Liver (tissue), 9 donors: Measurements from ENCODE around the gene GAP43. TPM values are rescaled to one million over a fixed set of nuclear protein-coding genes. Genes with fewer than 3 reads are reported as not detected.
A peak's percentile ranks its signal among the peaks of the same experiment; 100 is the strongest.

ENCODE experiments used
- DNase-seq: peaks from one replicate; pipeline ENCODE4 v3.0.0-alpha.2; 2017; ENCODE audit warnings: low spot score
- H3K27ac ChIP-seq, 2 donors: one replicate each; pipeline ENCODE4 v1.7.0; 2013; ENCODE audit warnings: inconsistent platforms in 2 of 2, low read length in 2 of 2, control low read depth in 1 of 2, low read depth in 1 of 2, mild to moderate bottlenecking in 1 of 2
- H3K27me3 ChIP-seq, 4 donors: one replicate each; pipeline versions ENCODE4 v1.6.1 to v1.7.0; 2013; ENCODE audit warnings: low read length in 3 of 4, inconsistent platforms in 1 of 4, mild to moderate bottlenecking in 1 of 4, moderate library complexity in 1 of 4; ENCODE audit not compliant: control insufficient read depth in 4 of 4, insufficient read depth in 4 of 4
- H3K36me3 ChIP-seq, 4 donors: one replicate each; pipeline versions ENCODE4 v1.6.1 to v1.7.0; 2013; ENCODE audit warnings: low read length in 3 of 4, mild to moderate bottlenecking in 3 of 4, low read depth in 1 of 4, moderate library complexity in 1 of 4; ENCODE audit not compliant: control insufficient read depth in 4 of 4, insufficient read depth in 3 of 4
- H3K4me1 ChIP-seq, 4 donors: one replicate each; pipeline versions ENCODE4 v1.6.1 to v1.7.0; 2013; ENCODE audit warnings: low read length in 3 of 4, mild to moderate bottlenecking in 3 of 4, moderate library complexity in 1 of 4; ENCODE audit not compliant: control insufficient read depth in 4 of 4, insufficient read depth in 4 of 4
- H3K4me3 ChIP-seq, 3 donors: one replicate each; pipeline versions ENCODE4 v1.6.1 to v1.7.0; 2013; ENCODE audit warnings: low read length in 3 of 3, control low read depth in 1 of 3, low read depth in 1 of 3, mild to moderate bottlenecking in 1 of 3
- H3K9ac ChIP-seq, 2 donors: one replicate each; pipeline ENCODE4 v1.7.0; 2013; ENCODE audit warnings: low read length in 2 of 2, mild to moderate bottlenecking in 2 of 2, moderate library complexity in 2 of 2, control low read depth in 1 of 2, low read depth in 1 of 2
- H3K9me3 ChIP-seq, 4 donors: one replicate each; pipeline versions ENCODE4 v1.6.1 to v1.7.0; 2013; ENCODE audit warnings: low read length in 3 of 4; ENCODE audit not compliant: control insufficient read depth in 4 of 4
- ATF3 ChIP-seq: IDR thresholded peaks from 2 replicates; pipeline ENCODE4 v1.6.1; 2016; ENCODE audit warnings: antibody characterized with exemption
- CTCF ChIP-seq: fragments of 150-350 bp; IDR thresholded peaks from 2 replicates; pipeline ENCODE4 v1.5.1; 2017; ENCODE audit warnings: improper control_type of control experiment, low read depth, low read length; ENCODE audit not compliant: missing input control
- FOXA1 ChIP-seq: IDR thresholded peaks from 2 replicates; pipeline ENCODE4 v1.6.1; 2016; ENCODE audit warnings: antibody characterized with exemption
- FOXA2 ChIP-seq: IDR thresholded peaks from 2 replicates; pipeline ENCODE4 v1.6.1; 2016; ENCODE audit warnings: antibody characterized with exemption
- GABPA ChIP-seq, 2 donors: IDR thresholded peaks in 1 of 2; conservative IDR thresholded peaks in 1 of 2; 2 replicates each; pipeline ENCODE4 v1.6.1; 2016; ENCODE audit warnings: antibody characterized with exemption in 2 of 2, mild to moderate bottlenecking in 1 of 2, moderate library complexity in 1 of 2
- HNF4A ChIP-seq, 2 donors: conservative IDR thresholded peaks; 2 replicates each; pipeline ENCODE4 v1.6.1; 2016; ENCODE audit warnings: antibody characterized with exemption in 2 of 2, mild to moderate bottlenecking in 2 of 2
- HNF4G ChIP-seq: IDR thresholded peaks from 2 replicates; pipeline ENCODE4 v1.6.1; 2016; ENCODE audit warnings: antibody characterized with exemption
- JUND ChIP-seq, 2 donors: IDR thresholded peaks; 2 replicates each; pipeline ENCODE4 v1.6.1; 2016; ENCODE audit warnings: antibody characterized with exemption in 2 of 2
- MAX ChIP-seq: IDR thresholded peaks from 2 replicates; pipeline ENCODE4 v1.6.1; 2016; ENCODE audit warnings: antibody characterized with exemption
- NR2F2 ChIP-seq: IDR thresholded peaks from 2 replicates; pipeline ENCODE4 v1.6.1; 2016; ENCODE audit warnings: antibody characterized with exemption
- RAD21 ChIP-seq, 2 donors: IDR thresholded peaks; 2 replicates each; pipeline ENCODE4 v1.6.1; 2016; ENCODE audit warnings: antibody characterized with exemption in 2 of 2, mild to moderate bottlenecking in 2 of 2
- REST ChIP-seq: IDR thresholded peaks from 2 replicates; pipeline ENCODE4 v1.6.1; 2016; ENCODE audit warnings: antibody characterized with exemption, mild to moderate bottlenecking
- RXRA ChIP-seq, 2 donors: IDR thresholded peaks; 2 replicates each; pipeline ENCODE4 v1.6.1; 2017 to 2018; ENCODE audit warnings: antibody characterized with exemption in 2 of 2, mild to moderate bottlenecking in 1 of 2
- SP1 ChIP-seq: IDR thresholded peaks from 2 replicates; pipeline ENCODE4 v1.6.1; 2018; ENCODE audit warnings: antibody characterized with exemption, mild to moderate bottlenecking
- TAF1 ChIP-seq: conservative IDR thresholded peaks from 2 replicates; pipeline ENCODE4 v1.6.1; 2016; ENCODE audit warnings: antibody characterized with exemption, mild to moderate bottlenecking
- YY1 ChIP-seq: IDR thresholded peaks from 2 replicates; pipeline ENCODE4 v1.6.1; 2016; ENCODE audit warnings: antibody characterized with exemption, mild to moderate bottlenecking
- ZBTB33 ChIP-seq: IDR thresholded peaks from 2 replicates; pipeline ENCODE4 v1.6.1; 2016; ENCODE audit warnings: antibody characterized with exemption
- WGBS: extraction: QIAGEN DNeasy Blood & Tissue Kit; methylation state at CpG from one replicate; pipeline ENCODE4 v1.1.7; 2013; 5-methylcytosine and 5-hydroxymethylcytosine counted together
- polyA plus RNA-seq, 2 donors: library from polyadenylated mRNA; stranded (reverse) in 1 of 2; unstranded in 1 of 2; fragments of 200-250 nt in 1 of 2; fragments of >200 nt in 1 of 2; fragmentation: Nextera tagmentation in 1 of 2; extraction: Ambion mirVana in 1 of 2; gene quantifications; one replicate each; pipeline versions ENCODE4 v1.2.1 to v1.2.3, GENCODE V29; 2013 to 2015
- total RNA-seq, 2 donors: library from RNA; depleted of rRNA; stranded (reverse); fragments of >200 nt; gene quantifications; one replicate each; pipeline ENCODE4 v1.2.3, GENCODE V29; 2014
- donor health status: healthy.
- donor health status: healthy.
- donor health status: healthy.
- donor health status: healthy.
- donor health status: healthy.

GAP43 gene
- total and polyA plus RNA-seq, 4 donors: 0.06 TPM; not detected in 3

GRCh38 chr3:115646027-115646690 lies 22.8 kb downstream of the GAP43 start:
- no peak for DNase-seq
- Histone ChIP-seq H3K9me3 (no peaks in the 10 kb centered on the region), H3K4me3 (no peak overlapping the region), H3K27me3 (no peaks in the 10 kb centered on the region), H3K27ac (peak overlapping the region in 1 of 2 donors; percentile 36), H3K4me1 (peaks cover 2 to 9% (median 7%) of the 10 kb centered on the region in 4 donors), H3K36me3 (no peaks in the 10 kb centered on the region), H3K9ac (no peak overlapping the region)
- 59% methylated on average over 2 of the region's 2 CpGs for WGBS
- TF ChIP-seq YY1 (no peak), TAF1 (no peak), HNF4A (conservative IDR thresholded peaks at IDR 0.05) (peak; percentile 73 to 82), HNF4G (no peak), RAD21 (IDR thresholded peaks at IDR 0.05) (peak in 1 of 2 donors; percentile 22), NR2F2 (peak; percentile 24), ATF3 (peak; percentile 42), GABPA (IDR thresholded peaks at IDR 0.05 in 1 of 2, conservative IDR thresholded peaks at IDR 0.05 in 1 of 2) (no peak), REST (peak; percentile 11), RXRA (IDR thresholded peaks at IDR 0.05) (peak; percentile 62 to 66), ZBTB33 (peak; percentile 41), JUND (IDR thresholded peaks at IDR 0.05) (peak; percentile 59 to 66), MAX (peak; percentile 35), FOXA1 (peak; percentile 25), CTCF (no peak), FOXA2 (peak; percentile 37), SP1 (peak; percentile 52)
